DOHH2 (cell line): ENCODE results near the gene C3orf33.

Experiments used
- CTCF ChIP-seq: fragments of 200-600 bp; sonication (generic); IDR thresholded peaks from one replicate; pipeline ENCODE4 v1.5.1; 2014; ENCODE audit warnings: antibody characterized with exemption, mild to moderate bottlenecking, low read depth, low read length; ENCODE audit not compliant: poor library complexity, severe bottlenecking
- EZH2phosphoT487 ChIP-seq: fragments of 200-600 bp; sonication (generic); IDR thresholded peaks from 2 replicates; pipeline ENCODE4 v1.6.1; 2017; ENCODE audit warnings: borderline replicate concordance, mild to moderate bottlenecking, antibody characterized with exemption, low read length, moderate library complexity, mixed read lengths

- no peak for TF ChIP-seq CTCF
- TF ChIP-seq EZH2phosphoT487: no peak
These were observed 58.2 kb downstream of the C3orf33 start for GRCh38 chr3:155747946-155748290.
